ENCODE data around the gene WDFY1. TPM values are rescaled to one million over a fixed set of nuclear protein-coding genes. Genes with fewer than 3 reads are reported as not detected.

The WDFY1 gene
- total RNA-seq, 1 experiment from 2014 or later: 44.7 TPM

DNA sequence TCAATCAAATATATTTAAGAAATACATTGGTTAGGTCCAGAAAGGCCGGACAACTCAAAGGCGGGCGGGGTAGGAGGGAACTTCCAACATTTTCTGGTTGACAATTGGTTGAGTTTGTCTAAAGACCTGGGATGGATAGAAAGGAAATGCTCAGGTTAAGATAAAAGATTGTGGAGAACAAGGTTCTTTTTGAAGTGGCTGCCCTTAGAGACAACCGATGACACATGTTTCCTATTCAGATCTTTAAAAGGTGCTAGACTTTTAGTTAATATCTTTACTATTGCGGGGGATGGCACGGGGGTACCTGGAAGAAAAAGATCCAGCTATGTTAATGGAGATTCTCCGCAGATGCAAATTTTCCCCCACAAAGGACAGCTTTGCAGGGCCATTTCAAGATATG, 97.7 kb downstream of the WDFY1 start:
- H4K20me1 ChIP-seq (ENCODE audit: insufficient read depth): no peaks in the 10 kb centered on the region
- ATAC-seq (no peak), DNase-seq (ENCODE audit: low read depth, low spot score) (no peak)
- no peaks in the 10 kb centered on the region for H3K79me2 ChIP-seq (ENCODE audit: insufficient read depth, low read length)
- RAD21 ChIA-PET (ENCODE audit: low non-redundant PET in 1 of 2, low total read pairs in 2 of 2, uncharacterized antibody in 2 of 2, unreplicated experiment in 2 of 2): interaction anchor here in 1 of 2 experiments (0.6 kb wide), 1 partner anchor 85 kb away, joined by 3 read pairs; no protein-coding TSS in a partner anchor
- H3K27ac ChIP-seq (ENCODE audit: low read depth, low read length): no peak overlapping the region
- no peak overlapping the region for H3K4me3 ChIP-seq (replicated peaks in 1 of 2; ENCODE audit: low read depth in 1 of 2, low read length in 2 of 2)
- H3K27me3 ChIP-seq (ENCODE audit: insufficient read depth, low read length): no peaks in the 10 kb centered on the region
- H2AFZ ChIP-seq (ENCODE audit: low read depth, low read length, poor library complexity, severe bottlenecking): no peak overlapping the region
- TF ChIP-seq POLR2A (IDR thresholded peaks at IDR 0.05; ENCODE audit: borderline replicate concordance, extremely low read depth, insufficient read depth, insufficient read length) (no peak), TCF7L2 (IDR thresholded peaks at IDR 0.05; ENCODE audit: borderline replicate concordance, extremely low read depth, insufficient read depth, insufficient read length) (no peak), CBX3 (IDR thresholded peaks at IDR 0.05; ENCODE audit: low read depth) (no peak), CEBPB (IDR thresholded peaks at IDR 0.05; ENCODE audit: low read depth) (no peak), JUND (IDR thresholded peaks at IDR 0.05) (no peak), RAD21 (IDR thresholded peaks at IDR 0.05; ENCODE audit: low read depth) (no peak), ZNF274 (IDR thresholded peaks at IDR 0.05; ENCODE audit: low read depth, low read length) (no peak), EGR1 (IDR thresholded peaks at IDR 0.05; ENCODE audit: low read depth) (no peak), EZH2 (IDR thresholded peaks at IDR 0.05) (no peak), ZFX (IDR thresholded peaks at IDR 0.05) (no peak), SIN3A (IDR thresholded peaks at IDR 0.05; ENCODE audit: low read depth) (no peak)
- TF ChIP-seq, protein P1, sequence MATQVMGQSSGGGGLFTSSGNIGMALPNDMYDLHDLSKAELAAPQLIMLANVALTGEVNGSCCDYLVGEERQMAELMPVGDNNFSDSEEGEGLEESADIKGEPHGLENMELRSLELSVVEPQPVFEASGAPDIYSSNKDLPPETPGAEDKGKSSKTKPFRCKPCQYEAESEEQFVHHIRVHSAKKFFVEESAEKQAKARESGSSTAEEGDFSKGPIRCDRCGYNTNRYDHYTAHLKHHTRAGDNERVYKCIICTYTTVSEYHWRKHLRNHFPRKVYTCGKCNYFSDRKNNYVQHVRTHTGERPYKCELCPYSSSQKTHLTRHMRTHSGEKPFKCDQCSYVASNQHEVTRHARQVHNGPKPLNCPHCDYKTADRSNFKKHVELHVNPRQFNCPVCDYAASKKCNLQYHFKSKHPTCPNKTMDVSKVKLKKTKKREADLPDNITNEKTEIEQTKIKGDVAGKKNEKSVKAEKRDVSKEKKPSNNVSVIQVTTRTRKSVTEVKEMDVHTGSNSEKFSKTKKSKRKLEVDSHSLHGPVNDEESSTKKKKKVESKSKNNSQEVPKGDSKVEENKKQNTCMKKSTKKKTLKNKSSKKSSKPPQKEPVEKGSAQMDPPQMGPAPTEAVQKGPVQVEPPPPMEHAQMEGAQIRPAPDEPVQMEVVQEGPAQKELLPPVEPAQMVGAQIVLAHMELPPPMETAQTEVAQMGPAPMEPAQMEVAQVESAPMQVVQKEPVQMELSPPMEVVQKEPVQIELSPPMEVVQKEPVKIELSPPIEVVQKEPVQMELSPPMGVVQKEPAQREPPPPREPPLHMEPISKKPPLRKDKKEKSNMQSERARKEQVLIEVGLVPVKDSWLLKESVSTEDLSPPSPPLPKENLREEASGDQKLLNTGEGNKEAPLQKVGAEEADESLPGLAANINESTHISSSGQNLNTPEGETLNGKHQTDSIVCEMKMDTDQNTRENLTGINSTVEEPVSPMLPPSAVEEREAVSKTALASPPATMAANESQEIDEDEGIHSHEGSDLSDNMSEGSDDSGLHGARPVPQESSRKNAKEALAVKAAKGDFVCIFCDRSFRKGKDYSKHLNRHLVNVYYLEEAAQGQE (IDR thresholded peaks at IDR 0.05; ENCODE audit: low read depth): no peak
- TF ChIP-seq, protein P2, sequence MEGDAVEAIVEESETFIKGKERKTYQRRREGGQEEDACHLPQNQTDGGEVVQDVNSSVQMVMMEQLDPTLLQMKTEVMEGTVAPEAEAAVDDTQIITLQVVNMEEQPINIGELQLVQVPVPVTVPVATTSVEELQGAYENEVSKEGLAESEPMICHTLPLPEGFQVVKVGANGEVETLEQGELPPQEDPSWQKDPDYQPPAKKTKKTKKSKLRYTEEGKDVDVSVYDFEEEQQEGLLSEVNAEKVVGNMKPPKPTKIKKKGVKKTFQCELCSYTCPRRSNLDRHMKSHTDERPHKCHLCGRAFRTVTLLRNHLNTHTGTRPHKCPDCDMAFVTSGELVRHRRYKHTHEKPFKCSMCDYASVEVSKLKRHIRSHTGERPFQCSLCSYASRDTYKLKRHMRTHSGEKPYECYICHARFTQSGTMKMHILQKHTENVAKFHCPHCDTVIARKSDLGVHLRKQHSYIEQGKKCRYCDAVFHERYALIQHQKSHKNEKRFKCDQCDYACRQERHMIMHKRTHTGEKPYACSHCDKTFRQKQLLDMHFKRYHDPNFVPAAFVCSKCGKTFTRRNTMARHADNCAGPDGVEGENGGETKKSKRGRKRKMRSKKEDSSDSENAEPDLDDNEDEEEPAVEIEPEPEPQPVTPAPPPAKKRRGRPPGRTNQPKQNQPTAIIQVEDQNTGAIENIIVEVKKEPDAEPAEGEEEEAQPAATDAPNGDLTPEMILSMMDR (IDR thresholded peaks at IDR 0.05 in 2 of 3, conservative IDR thresholded peaks at IDR 0.05 in 1 of 3; ENCODE audit: borderline replicate concordance in 1 of 3, insufficient read depth in 1 of 3, low read depth in 2 of 3, low read length in 2 of 3): no peak
- no peaks in the 10 kb centered on the region for H3K36me3 ChIP-seq (ENCODE audit: control insufficient read depth in 1 of 2, insufficient read depth in 2 of 2, low read length in 2 of 2)
- no peaks in the 10 kb centered on the region for H3K9me2 ChIP-seq (ENCODE audit: insufficient read depth)
- peaks cover 0 to 9% of the 10 kb centered on the region in 2 experiments; a peak in 1 of 4 replicates for H3K4me1 ChIP-seq (ENCODE audit: control insufficient read depth in 1 of 2, insufficient read depth in 2 of 2, low read length in 2 of 2)
- intact Hi-C loops (cut with micrococcal nuclease): no loop called here
- POLR2A ChIA-PET: no interaction called here
- BruUV-seq (replicated peaks): no TSS peak
- CTCF ChIA-PET: no interaction called here
- no peaks in the 10 kb centered on the region for H3K9me3 ChIP-seq (ENCODE audit: control insufficient read depth in 1 of 2, insufficient read depth in 1 of 2, low read depth in 1 of 2, low read length in 2 of 2)
- H3K9ac ChIP-seq (ENCODE audit: low read length): no peak overlapping the region
- H3K4me2 ChIP-seq (ENCODE audit: low read length): no peak overlapping the region

Measured in HCT116 (cell line).